K562 (cell line): ENCODE data around the gene PSMD14. TPM values are rescaled to one million over a fixed set of nuclear protein-coding genes. Genes with fewer than 3 reads are reported as not detected.

ENCODE experiments used
- BRD4 ChIP-seq: fragments of 200-600 bp; sonication (generic); IDR thresholded peaks from 2 replicates; pipeline ENCODE4 v1.6.1; 2017; ENCODE audit warnings: inconsistent platforms
- CTBP1 ChIP-seq: fragments of 450-650 bp; IDR thresholded peaks from 2 replicates; pipeline ENCODE4 v1.6.1; 2016; ENCODE audit warnings: borderline replicate concordance
- FIP1L1 ChIP-seq: fragments of 200-400 bp; formaldehyde crosslinking; IDR thresholded peaks from 2 replicates; pipeline ENCODE4 v1.6.1; 2018; ENCODE audit warnings: mild to moderate bottlenecking, low read depth, low read length; ENCODE audit not compliant: poor library complexity, severe bottlenecking
- GABPA ChIP-seq: fragments of 200-800 bp; sonication (Bioruptor generic); conservative IDR thresholded peaks from 2 replicates; pipeline ENCODE4 v1.6.1; 2016; ENCODE audit warnings: low read depth, missing genetic modification characterization, missing compliant biosample characterization
- HIVEP1 ChIP-seq: fragments of 250-450 bp; sonication (Bioruptor Pico); IDR thresholded peaks from 2 replicates; pipeline ENCODE4 v1.4.0; 2020; ENCODE audit warnings: mild to moderate bottlenecking
- KDM1A ChIP-seq, 2 experiments: fragments of 450-650 bp; IDR thresholded peaks; 2 replicates each; pipeline ENCODE4 v1.6.1; 2016; ENCODE audit warnings: mild to moderate bottlenecking in 2 of 2
- LEF1 ChIP-seq: fragments of 450-650 bp; IDR thresholded peaks from 2 replicates; pipeline ENCODE4 v1.6.1; 2016; ENCODE audit warnings: mild to moderate bottlenecking
- POLR2AphosphoS2 ChIP-seq: IDR thresholded peaks from 2 replicates; pipeline ENCODE4 v1.6.1; 2012; ENCODE audit warnings: low read length, improper control_type of control experiment
- SUPT5H ChIP-seq: fragments of 450-650 bp; IDR thresholded peaks from 2 replicates; pipeline ENCODE4 v1.6.1; 2016
- TBL1XR1 ChIP-seq, 2 experiments: IDR thresholded peaks; 2 replicates each; pipeline ENCODE4 v1.6.1; 2012; ENCODE audit warnings: improper control_type of control experiment in 2 of 2, low read length in 2 of 2, mild to moderate bottlenecking in 1 of 2
- ZEB2 ChIP-seq: fragments of 450-650 bp; IDR thresholded peaks from 2 replicates; pipeline ENCODE4 v1.6.1; 2016
- ZKSCAN8 ChIP-seq: fragments of 200-800 bp; sonication (Bioruptor generic); IDR thresholded peaks from 2 replicates; pipeline ENCODE4 v1.6.1; 2016; ENCODE audit warnings: missing genetic modification characterization, missing compliant biosample characterization
- ZNF224 ChIP-seq: sonication (generic); formaldehyde crosslinking; IDR thresholded peaks from 2 replicates; pipeline ENCODE4 v1.8.0; 2022; ENCODE audit warnings: mild to moderate bottlenecking, missing genetic modification reagents
- ZNF239 ChIP-seq: fragments of 250-450 bp; sonication (Bioruptor Pico); IDR thresholded peaks from 2 replicates; pipeline ENCODE4 v1.4.0; 2020; ENCODE audit warnings: mild to moderate bottlenecking
- polyA plus RNA-seq, 8 experiments: library from polyadenylated mRNA; depleted of rRNA in 4 of 8; stranded (reverse) in 5 of 8; unstranded in 3 of 8; fragments of >200 nt; fragmentation: Nextera tagmentation in 2 of 8; fragmentation: Illumina TruSeq in 1 of 8; extraction: Ambion mirVana in 2 of 8; extraction: Trizol in 1 of 8; gene quantifications; 2 replicates each; pipeline versions ENCODE4 v1.2.1 to v1.2.3, GENCODE V29; 2011 to 2014; ENCODE audit warnings: inconsistent platforms in 1 of 8, missing spikeins in 1 of 8
- total RNA-seq, 7 experiments: library from RNA; depleted of rRNA in 6 of 7; stranded (reverse); fragments of >200 nt in 6 of 7; fragmentation: Illumina TruSeq in 2 of 7; extraction: Trizol in 2 of 7; gene quantifications; 2 replicates each; pipeline versions ENCODE4 v1.2.1 to v1.2.3, GENCODE V29; 2011 to 2021; ENCODE audit warnings: low replicate concordance in 1 of 7
- TF ChIP-seq, protein P1 (sequence below), 2 experiments: fragments of 450-650 bp; IDR thresholded peaks; 2 replicates each; pipeline ENCODE4 v1.6.1; 2018; ENCODE audit warnings: mild to moderate bottlenecking in 2 of 2, low read depth in 1 of 2; ENCODE audit not compliant: partially characterized antibody in 2 of 2
- TF ChIP-seq, protein P2 (sequence below): sonication (generic); formaldehyde crosslinking; IDR thresholded peaks from 2 replicates; pipeline ENCODE4 v1.8.0; 2022; ENCODE audit warnings: mild to moderate bottlenecking, missing genetic modification reagents, borderline replicate concordance
- TF ChIP-seq, protein P3 (sequence below): sonication (generic); formaldehyde crosslinking; IDR thresholded peaks from 2 replicates; pipeline ENCODE4 v1.9.0; 2022; ENCODE audit warnings: mild to moderate bottlenecking, missing genetic modification reagents
- TF ChIP-seq, protein P4 (sequence below): fragments of 250-450 bp; sonication (Bioruptor Pico); IDR thresholded peaks from 2 replicates; pipeline ENCODE4 v1.8.0; 2022; ENCODE audit warnings: moderate library complexity, mild to moderate bottlenecking, inconsistent platforms
- TF ChIP-seq, protein P5 (sequence below), 2 experiments: fragments of 250-450 bp in 1 of 2; fragments of 450-650 bp in 1 of 2; sonication (Bioruptor Pico) in 1 of 2; IDR thresholded peaks; 2 replicates each; pipeline versions ENCODE4 v1.6.1 to v1.8.0; 2016 to 2021; ENCODE audit warnings: mild to moderate bottlenecking in 2 of 2, moderate library complexity in 2 of 2, missing compliant biosample characterization in 1 of 2, missing genetic modification characterization in 1 of 2

PSMD14 gene
- total and polyA plus RNA-seq, 9 of the 15 experiments (the other 6 are each of a cell fraction or from before 2014, with no cell fraction given): 151 to 515 (median 228) TPM

DNA sequence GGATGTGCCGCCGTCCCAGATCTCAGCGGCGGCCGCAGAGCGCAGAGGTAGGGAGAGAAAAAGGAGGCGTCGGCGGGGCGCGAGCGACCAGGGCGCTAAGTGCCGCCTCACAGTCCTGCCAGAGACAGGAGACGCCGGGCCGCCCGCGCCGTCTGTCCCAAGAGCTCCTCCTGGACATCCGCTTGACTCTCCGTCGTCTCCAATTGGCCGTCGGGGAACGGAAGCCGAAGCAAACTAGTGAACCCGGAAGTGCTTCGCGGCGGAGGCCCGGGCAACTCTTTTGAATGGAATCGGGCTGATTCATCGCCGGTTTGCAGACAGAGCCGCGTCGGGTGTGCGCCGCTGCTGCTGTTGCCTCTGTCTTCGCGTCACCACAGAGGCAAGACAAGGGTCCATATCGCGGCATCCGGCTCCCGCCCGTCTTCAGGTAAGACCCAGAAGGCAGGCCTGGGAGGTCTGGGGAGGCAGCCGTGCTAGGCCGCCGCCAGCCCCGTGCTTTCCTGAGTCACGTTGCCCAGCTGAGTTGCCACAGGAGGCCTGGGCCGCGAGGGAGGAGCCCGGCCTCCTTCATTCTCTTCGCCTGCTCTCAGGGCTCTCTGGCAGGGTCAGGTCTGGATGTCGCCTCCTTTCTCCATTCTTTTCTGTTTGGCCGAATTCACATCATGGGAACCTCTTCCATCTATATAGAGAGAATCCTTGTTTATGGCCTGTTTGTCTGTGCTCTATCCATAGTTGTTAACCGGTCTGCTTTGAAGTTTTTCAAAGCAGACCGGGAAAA, at the start of gene PSMD14 (continued):
- 0 out of 4 replicates have a peak, but pooled peaks of 1 of the 2 experiments have one; percentile 21 for TF ChIP-seq KDM1A (IDR thresholded peaks at IDR 0.05)
- TF ChIP-seq, protein P1, sequence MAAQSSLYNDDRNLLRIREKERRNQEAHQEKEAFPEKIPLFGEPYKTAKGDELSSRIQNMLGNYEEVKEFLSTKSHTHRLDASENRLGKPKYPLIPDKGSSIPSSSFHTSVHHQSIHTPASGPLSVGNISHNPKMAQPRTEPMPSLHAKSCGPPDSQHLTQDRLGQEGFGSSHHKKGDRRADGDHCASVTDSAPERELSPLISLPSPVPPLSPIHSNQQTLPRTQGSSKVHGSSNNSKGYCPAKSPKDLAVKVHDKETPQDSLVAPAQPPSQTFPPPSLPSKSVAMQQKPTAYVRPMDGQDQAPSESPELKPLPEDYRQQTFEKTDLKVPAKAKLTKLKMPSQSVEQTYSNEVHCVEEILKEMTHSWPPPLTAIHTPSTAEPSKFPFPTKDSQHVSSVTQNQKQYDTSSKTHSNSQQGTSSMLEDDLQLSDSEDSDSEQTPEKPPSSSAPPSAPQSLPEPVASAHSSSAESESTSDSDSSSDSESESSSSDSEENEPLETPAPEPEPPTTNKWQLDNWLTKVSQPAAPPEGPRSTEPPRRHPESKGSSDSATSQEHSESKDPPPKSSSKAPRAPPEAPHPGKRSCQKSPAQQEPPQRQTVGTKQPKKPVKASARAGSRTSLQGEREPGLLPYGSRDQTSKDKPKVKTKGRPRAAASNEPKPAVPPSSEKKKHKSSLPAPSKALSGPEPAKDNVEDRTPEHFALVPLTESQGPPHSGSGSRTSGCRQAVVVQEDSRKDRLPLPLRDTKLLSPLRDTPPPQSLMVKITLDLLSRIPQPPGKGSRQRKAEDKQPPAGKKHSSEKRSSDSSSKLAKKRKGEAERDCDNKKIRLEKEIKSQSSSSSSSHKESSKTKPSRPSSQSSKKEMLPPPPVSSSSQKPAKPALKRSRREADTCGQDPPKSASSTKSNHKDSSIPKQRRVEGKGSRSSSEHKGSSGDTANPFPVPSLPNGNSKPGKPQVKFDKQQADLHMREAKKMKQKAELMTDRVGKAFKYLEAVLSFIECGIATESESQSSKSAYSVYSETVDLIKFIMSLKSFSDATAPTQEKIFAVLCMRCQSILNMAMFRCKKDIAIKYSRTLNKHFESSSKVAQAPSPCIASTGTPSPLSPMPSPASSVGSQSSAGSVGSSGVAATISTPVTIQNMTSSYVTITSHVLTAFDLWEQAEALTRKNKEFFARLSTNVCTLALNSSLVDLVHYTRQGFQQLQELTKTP (IDR thresholded peaks at IDR 0.05; ENCODE audit: low read depth in 1 of 2, partially characterized antibody in 2 of 2): peak; percentile 20 to 63
- TF ChIP-seq ZKSCAN8 (CRISPR knock-in tag): peak; percentile 26; the same call in 1 of the 2 replicates
- peak; percentile 75 for TF ChIP-seq FIP1L1
- TF ChIP-seq GABPA (tag): peak; percentile 98
- TF ChIP-seq LEF1: peak; percentile 31
- peak; percentile 56; the same call in 1 of the 2 replicates for TF ChIP-seq POLR2AphosphoS2
- TF ChIP-seq SUPT5H: peak; percentile 94
- 0 out of 2 replicates have a peak, but pooled peaks have one; percentile 32 for TF ChIP-seq ZNF224 (CRISPR knock-in tag)
- TF ChIP-seq CTBP1: peak; percentile 74
- no peak for TF ChIP-seq ZNF239 (CRISPR knock-in tag)
- 0 out of 2 replicates have a peak, but pooled peaks have one; percentile 59 for TF ChIP-seq HIVEP1
- TF ChIP-seq, protein P2, sequence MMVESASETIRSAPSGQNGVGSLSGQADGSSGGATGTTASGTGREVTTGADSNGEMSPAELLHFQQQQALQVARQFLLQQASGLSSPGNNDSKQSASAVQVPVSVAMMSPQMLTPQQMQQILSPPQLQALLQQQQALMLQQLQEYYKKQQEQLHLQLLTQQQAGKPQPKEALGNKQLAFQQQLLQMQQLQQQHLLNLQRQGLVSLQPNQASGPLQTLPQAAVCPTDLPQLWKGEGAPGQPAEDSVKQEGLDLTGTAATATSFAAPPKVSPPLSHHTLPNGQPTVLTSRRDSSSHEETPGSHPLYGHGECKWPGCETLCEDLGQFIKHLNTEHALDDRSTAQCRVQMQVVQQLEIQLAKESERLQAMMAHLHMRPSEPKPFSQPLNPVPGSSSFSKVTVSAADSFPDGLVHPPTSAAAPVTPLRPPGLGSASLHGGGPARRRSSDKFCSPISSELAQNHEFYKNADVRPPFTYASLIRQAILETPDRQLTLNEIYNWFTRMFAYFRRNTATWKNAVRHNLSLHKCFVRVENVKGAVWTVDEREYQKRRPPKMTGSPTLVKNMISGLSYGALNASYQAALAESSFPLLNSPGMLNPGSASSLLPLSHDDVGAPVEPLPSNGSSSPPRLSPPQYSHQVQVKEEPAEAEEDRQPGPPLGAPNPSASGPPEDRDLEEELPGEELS (CRISPR knock-in tag): 0 out of 2 replicates have a peak, but pooled peaks have one; percentile 11
- TF ChIP-seq, protein P3, sequence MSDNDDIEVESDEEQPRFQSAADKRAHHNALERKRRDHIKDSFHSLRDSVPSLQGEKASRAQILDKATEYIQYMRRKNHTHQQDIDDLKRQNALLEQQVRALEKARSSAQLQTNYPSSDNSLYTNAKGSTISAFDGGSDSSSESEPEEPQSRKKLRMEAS (CRISPR knock-in tag): peak; percentile 89
- TF ChIP-seq BRD4: peak; percentile 83
- TF ChIP-seq, protein P4, sequence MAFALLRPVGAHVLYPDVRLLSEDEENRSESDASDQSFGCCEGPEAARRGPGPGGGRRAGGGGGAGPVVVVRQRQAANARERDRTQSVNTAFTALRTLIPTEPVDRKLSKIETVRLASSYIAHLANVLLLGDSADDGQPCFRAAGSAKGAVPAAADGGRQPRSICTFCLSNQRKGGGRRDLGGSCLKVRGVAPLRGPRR (CRISPR knock-in tag): no peak
- TF ChIP-seq, protein P5, sequence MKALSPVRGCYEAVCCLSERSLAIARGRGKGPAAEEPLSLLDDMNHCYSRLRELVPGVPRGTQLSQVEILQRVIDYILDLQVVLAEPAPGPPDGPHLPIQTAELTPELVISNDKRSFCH (CRISPR knock-in tag; IDR thresholded peaks at IDR 0.05): no peak
- TF ChIP-seq, protein P5 (tag; IDR thresholded peaks at IDR 0.05): peak; percentile 64; the same call in 1 of the 2 replicates
- peak; percentile 63; the same call in 1 of the 2 replicates for TF ChIP-seq ZEB2
- TF ChIP-seq TBL1XR1 (IDR thresholded peaks at IDR 0.05; ENCODE audit: low read length in 2 of 2): peak in 1 of 2 experiments; percentile 39; a peak in 1 of 4 replicates
